GM21423 (cell line): ENCODE results near the gene DIS3L2.

Source experiments
- ATAC-seq: cut with Tn5 transposase; IDR thresholded peaks from one replicate; pipeline ENCODE4 v1.9.1; 2021; ENCODE audit warnings: mild to moderate bottlenecking, moderate library complexity; ENCODE audit not compliant: unreplicated experiment

Gene DIS3L2

DNA sequence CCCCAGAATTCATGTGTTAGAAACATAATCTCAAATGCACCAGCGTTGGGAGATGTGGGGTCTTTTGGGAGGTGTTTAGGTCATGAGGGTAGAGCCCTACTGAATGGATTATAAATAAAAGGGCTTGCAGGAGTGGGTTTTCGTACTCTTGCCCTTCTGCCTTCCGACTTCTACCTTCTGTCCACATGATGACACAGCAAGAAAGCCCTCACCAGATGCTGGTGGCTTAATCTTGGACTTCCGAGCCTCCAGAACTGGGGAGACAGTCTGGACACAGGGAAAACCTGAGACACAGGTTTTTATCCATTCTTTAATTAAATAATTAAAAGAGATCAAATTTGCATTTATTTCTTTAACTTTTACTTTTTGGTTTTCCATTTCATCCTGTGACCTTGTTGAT is 87.8 kb downstream of the DIS3L2 start:
- no peak for ATAC-seq

DNA sequence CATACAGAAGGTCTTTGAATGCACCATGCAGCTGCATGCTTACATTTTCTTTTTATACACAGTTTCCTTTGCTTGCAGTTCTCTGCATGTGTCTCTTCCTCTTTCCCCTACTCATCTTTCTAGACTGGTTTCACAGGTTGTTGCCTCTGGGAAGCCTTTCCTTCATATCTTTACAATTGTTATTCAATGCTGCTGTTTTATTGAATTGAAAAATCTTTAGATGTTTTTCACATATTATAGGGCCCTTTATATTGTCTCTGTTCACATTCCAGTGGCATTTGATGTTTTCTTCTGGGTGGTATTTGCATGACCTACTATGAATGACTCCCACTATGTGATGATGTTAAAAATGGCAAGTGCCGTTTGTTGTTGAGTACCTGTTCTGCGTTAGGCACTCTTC is 91.1 kb downstream of the DIS3L2 start:
- ATAC-seq = no peak

DNA sequence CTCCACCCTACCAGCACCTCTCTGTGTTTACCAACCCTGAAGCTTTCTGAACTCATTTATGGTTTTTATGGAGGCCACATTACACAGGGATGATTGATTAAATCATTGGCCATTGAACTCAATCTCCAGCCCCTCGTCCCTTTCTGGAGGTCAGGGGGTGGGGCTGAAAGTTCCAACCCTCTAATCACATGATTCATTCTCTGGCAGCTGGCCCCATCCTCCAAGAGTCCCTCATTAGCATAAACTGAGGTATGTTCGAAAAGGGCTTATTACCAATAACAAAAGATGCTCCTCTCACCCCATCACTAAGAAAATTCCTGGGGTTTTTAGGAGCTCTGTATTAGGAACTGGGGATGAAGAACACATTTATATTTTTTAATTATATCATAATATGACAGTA is 92.3 kb downstream of the DIS3L2 start:
- no peak for ATAC-seq

DNA sequence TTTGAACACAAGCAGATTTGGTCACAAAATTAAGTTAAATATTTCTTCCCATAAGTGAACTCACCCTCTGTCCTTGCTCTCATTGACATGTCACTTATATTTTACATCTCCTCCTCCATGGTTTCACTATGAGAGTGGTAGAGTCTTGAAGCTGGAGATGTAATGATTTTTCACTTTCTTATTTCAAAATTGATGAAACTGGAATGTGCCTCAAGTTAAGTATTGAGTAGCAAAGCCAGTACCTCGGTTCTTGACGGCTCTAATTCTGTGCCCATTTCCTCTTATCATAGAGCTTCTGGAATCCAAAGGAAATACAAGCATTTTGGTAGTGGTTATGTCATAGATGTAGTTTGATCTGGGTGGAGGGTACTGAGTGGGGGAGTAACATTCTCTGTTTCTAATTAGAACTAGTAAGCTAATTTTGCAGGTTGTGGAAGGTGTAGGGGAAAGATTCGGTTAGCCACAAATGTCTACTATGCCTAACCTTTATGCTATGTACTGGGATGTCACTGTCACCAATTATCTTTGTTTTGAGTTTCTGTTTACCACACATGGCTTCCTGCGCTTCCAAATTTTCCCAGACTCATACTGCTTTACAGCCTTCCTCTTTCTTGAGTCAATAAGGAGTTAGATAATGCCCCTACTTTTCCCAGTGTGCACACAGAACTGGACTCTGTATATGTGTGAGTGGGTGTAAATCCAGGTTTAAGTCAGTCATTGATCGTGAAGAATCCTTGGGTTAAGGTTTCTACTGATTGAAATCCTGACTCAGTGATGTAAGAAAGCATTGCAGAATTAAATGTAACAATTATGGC is 96.8 kb downstream of the DIS3L2 start:
- ATAC-seq = no peak

DNA sequence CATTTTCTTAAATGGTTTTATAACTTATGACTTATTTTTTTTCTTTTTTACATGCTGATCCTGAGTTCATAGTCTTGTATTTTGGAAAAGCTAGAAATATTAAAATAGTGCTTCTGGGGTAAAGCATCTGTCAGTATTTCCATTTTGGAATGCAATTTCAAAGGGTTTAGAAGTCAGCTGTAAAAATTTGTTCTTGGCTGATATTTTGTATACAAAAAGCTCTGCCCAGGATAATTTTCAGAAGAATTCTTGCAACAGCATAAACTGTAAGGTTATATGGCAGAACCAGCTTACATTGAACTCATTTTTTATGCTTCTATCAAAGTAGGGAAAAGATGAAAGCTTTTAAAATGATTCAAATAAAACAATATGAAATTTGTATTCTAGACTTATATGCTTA is 97.4 kb downstream of the DIS3L2 start:
- no peak for ATAC-seq

DNA sequence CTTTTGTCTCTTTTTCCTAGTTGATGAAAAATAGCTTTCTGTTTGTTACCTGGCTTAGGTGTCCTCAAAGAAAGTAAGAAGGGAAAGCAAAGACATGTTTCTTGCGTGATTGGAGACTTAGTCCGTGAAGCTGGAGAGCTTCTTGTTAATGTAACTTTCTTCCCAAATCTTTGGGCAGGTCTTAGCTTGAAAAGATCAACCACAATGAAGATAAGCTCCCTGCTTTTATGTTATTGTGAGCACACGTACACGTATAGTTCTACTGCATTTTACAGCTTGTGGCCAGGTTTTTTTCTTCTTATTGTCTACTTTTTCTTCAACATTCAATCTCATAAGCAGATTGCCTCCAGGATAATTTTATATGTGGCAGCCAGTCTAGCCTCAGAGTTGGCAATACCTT is 99.8 kb downstream of the DIS3L2 start:
- no peak for ATAC-seq

DNA sequence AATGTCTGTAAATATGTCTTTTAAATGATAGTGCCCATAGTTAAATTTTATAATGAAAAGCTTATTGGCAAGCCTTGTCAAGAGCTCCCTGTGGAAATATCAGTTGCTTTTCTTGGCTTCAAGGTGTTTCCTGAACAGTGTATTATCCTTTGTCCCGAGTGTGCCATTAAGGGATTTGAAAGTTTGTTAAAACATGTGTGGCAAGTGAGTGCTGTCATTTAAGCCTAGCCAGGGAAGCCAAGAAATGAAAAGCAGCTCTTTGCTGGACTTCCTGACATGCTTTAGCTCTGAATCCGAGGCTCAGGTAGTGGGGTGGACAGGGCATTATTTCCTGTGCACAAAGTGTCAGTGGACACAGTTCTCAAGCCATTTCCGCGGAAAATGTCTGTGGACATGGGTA is 111.5 kb downstream of the DIS3L2 start:
- ATAC-seq = no peak

DNA sequence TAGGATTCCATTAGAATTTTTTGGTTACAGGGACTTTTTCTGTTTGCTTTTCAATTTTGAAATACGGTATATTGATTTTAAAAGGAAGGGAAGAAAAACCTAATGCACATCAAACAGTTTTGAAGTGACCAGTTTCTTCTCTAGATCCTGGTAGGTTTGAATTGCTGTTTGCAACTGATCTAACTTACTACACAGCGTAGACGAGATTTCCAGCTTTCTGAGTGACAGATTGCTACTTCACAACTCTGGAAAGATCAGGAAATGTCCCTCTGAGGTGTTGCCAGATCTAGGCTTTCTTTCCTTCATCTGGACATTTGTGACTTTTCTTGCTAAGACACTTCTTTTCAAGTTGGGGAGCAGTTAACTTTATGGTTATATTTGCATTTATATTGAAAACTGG is 112.2 kb downstream of the DIS3L2 start:
- no peak for ATAC-seq

DNA sequence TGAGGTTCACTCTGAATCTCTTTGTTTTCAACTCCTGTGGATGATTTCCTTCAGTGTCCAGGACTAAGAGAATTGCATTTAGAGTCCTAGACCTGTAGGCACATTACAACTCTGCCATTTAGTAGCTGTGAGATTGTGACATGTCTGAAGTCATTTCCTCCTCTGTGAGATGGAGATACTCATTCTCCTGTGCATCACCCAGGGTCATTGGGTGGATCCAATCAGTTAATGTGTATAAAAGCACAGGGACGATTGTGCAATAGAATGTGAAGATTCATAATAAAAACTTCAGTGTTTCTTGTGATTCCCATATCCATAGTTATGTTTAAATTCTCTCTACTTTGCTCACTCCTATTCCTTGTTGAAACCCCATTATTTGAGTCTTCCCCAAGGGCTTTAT is 113.6 kb downstream of the DIS3L2 start:
- ATAC-seq = no peak

DNA sequence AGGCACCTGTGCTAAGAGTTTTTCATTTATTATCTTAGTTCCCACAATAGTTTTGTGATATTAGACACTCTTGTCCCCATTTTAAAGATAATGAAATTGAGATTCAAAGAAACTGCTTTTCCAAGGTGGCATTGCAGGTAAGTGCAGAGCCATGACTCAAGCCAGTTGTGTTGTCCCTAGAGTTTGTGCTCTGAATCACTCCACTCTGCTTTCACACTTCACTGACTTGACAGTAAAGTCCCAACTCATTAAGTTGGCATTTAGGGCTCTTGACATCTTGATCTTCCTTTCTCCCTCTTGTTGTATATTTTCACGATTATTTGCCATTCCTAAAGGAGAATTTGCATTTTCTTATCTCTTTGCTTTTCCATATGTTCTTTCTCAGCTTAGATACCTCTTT is 114.3 kb downstream of the DIS3L2 start:
- ATAC-seq = no peak

DNA sequence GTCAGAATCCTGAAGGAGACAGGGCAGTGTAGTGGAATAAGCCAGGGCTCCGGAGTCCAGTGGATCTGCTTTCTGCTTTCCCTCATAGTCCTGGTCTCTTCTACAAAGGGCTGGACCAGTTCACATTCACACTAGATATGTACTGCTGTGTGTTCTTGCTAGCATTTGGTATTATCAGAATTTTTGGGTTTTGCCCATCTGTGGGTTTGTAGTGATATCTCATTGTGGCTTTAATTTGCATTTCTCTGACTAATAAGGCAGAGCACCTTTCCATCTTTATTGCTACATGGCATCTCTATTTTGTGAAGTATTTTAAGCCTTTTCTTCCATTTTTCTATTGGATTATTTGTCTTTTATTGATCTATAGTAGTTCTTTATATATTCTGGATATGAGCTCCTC is 114.8 kb downstream of the DIS3L2 start:
- no peak for ATAC-seq

DNA sequence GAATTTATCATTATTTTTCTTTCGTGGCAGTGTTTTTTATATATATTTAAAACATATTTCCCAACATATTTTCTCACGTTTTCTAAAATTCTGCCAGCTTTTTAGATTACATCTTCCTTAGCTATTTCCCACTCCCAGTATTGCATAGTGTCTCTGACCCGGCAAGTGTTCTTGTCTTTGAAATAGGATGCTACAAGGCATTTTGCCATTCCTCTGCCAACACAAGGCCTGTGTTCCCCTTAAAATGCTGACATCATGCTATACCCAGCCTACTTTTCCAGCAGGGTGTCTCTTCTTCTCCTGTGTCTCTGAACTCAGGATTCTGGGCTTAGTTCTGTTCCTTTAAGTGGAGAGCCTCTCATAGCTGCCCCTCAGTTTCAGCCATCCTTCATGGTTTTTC is 115.2 kb downstream of the DIS3L2 start:
- ATAC-seq = no peak

DNA sequence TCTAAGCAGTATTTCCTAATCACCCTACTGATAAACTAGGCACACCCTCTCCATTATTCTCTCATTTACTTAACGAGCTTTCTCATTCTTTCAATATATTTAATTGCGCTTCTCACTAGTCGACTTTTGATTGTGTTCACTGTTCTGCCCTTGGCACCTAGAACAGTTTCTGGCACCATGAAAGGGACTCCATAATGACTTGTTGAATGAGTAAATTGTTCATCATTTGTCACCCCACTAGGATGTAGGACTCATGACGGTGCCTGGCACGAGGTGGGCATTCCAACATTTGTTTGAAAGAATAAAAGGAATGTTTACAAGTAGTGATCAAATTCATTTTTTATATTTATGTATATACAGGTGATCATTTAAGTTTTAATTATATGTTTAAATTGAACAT is 123.7 kb downstream of the DIS3L2 start:
- ATAC-seq = no peak

DNA sequence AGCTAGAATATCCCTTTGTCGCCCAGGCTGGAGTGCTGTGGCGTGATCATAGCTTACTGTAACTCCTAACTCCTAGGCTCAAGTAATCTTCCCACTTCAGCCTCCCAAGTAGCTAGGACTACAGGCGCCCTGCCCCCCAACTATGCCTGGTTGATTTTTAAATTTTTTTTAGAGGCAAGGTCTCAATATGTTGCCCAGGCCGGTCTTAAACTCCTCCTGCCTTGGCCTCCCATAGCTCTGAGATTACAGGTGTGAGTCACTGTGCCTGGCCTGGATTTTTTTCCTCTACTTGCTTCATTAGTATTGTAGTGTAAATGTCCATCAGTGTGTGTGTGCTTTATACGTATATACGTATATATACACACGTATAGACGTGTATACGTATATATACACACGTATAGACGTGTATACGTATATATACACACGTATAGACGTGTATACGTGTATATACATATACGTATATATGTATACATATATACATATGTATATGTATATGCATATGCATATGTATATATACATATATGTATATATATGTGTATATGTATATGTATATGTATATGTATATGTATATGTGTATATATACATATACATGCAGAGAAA is 124.4 kb downstream of the DIS3L2 start:
- no peak for ATAC-seq

DNA sequence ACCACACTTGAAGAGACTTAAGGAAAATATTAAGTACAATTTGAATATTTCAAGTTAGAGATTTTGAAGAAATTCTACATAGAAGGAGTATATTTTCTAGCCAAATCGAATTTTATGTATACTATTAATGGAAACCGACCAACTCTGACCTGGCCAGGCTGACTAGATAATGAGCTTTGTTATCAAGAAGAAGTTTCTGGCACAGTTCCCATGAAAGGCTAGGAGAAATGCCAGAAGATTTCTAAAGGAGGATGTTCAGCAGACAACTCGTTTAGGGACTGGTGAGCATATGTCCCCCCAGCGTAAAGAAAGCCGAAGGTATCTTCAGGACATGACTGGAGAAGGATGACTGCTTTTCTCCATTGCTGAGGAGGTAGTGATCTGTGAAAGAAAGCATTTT is 127.3 kb downstream of the DIS3L2 start:
- no peak for ATAC-seq

DNA sequence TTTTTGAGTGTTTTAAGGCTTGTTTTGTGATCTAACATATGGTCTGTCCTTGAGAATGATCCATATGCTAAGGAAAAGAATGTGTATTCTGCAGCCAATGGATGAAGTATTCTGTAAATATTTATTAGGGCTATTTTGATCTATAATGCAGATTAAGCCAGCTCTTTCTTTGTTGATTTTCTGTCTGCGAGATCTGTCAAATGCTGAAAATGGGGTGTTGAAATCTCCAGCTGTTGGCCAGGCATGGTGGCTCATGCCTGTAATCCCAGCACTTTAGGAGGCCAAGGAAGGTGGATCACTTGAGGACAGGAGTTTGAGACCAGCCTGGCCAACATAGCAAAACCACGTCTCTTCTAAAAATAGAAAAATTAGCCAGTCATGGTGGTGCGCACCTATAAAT is 132.7 kb downstream of the DIS3L2 start:
- ATAC-seq = no peak

DNA sequence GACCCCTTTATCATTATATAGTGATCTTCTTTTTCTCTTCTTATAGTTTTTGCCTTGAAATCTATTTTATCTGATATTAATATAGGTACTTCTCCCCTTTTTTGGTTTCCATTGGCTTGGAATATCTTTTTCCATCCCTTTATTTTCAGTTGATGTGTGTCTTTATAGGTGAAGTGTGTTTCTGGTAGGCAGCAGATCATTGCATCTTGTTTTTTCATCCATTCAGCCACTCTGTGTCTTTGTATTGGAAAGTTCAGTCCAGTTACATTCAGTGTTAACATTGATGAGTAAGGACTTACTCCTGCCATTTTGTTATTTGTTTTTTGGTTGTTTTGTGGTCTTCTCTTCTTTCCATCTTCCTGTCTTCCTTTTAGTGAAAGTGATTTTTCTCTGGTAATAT is 133.4 kb downstream of the DIS3L2 start:
- ATAC-seq = no peak

DNA sequence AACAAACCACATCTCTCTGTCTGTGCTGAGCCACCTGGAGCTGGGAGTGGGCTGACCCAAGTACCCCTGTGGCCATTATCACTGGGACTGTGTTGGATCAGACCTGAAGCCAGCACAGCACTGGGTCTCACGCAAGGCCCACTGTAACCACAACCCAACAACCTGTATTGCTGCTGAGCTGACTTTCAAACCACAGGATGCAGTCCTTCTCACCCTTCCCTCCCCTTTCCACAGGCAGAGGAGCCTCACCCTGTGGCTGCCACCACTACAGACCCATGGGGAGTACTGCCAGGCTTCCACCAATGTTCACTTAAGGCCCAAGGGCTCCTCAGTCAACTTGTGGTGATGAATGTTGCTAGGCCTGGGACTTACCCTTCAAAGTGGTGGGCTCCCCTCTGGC is 135.7 kb downstream of the DIS3L2 start:
- ATAC-seq = no peak

DNA sequence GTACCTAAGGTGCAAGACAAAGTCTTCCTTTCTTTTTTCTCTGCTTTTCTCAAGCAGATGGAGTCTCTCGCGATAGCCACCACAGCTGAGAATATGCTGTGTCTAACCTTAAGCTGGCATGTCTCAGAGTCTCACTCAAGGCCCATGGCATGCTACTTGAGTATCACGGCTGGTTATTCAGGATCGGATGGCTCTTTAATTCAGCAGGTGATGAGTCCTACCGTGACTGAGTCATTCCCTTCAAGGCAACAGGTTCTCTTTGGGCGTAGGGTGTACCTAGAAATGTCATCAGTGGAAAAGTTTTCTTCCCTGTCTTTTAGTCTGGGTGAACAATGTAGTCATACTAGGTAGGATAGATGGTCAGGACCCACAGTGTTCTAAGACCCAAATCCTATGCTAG is 136.2 kb downstream of the DIS3L2 start:
- ATAC-seq = no peak

DNA sequence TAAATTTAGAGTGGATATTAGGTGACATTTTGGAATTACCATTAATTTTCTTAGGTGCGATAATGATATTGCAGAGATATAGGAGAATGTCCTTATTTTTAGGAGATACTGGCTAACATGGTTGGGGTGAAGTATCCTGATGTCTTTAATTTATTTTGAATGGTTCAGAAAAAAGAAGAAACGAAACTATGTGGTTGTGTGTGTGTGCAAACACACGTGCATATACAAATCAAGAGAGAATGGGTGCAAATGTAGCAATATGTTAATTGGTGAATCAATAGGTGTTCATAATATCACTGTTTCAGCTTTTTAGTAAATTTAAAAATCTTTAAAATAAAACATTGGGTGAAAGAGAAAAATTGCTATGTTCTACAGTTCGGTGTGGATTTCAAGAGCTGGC is 140.9 kb downstream of the DIS3L2 start:
- ATAC-seq = no peak

DNA sequence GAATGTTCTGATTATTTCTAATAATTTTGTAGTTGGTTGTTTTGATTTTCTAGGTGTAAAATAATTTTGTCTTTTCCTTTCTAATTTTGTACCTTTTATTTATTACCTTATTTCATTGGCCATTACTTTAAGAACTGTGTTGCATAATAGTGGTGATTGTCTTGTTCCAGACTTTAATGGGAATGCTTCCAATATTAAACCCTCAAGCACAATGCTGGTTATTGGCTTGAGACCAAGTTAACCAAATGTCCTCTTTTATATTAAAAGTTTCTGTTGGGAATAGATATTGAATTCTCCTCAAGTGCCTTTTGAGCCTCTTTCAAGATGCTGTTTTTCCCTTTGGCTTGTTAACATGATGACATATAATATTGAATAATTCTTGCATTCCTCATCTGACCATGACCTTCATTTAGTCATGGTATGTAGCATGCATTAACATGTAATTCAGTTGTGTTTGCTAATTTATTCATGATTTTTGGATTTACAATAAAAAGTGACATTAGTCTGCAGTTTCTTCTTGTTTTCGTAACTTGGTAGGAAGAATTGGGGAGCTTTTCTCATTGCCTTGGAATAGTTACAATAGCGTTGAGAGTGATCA is 141.7 kb downstream of the DIS3L2 start:
- no peak for ATAC-seq

DNA sequence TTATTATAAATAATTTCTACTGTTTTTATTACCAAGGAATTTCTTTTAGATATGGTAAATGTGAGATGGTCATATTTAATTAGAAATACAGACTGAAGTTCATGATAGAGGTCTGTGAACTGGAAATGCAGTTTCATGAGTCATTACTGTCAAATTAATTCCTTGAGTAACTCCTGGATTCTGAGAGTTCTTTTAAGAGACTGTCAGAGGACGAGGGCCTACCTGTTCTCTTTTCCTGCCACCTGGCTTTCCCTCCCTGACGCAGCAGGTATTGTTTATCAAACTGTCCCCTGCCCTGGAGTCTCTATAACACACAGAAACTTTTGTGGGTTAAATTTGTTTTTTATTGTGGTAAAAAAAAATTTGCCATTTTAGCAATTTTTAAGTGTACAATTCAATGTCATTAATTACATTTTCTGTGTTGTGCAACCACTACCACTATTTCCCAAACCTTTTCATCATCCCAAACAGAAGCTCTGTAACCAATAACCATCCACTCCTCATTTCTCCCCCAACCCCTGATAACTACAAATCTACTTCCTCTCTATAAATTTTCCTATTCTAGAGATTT is 142.6 kb downstream of the DIS3L2 start:
- ATAC-seq = no peak
